GM19035 (cell line): Measurements from ENCODE around the gene OTOS.

Experiments used
- ATAC-seq: cut with Tn5 transposase; IDR thresholded peaks from one replicate; pipeline ENCODE4 v1.9.1; 2021; ENCODE audit not compliant: unreplicated experiment

OTOS gene

GRCh38 chr2:240168041-240168440 is 27.6 kb upstream of the OTOS start:
- ATAC-seq: no peak

DNA sequence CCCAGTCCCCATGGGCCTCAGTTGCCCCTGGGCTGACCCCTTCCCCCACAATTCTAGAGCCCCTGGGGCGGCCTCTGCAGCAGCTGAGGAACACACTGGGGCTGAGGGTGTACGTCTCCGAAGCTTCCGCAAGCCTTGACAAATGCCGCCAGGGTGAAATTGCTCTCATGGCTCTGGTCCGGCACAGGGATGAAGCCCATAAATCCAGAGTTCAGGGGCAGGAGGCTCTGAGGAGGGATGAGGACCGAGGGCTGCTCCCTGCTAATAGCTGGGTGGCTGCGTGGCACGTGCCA is 27.1 kb upstream of the OTOS start:
- ATAC-seq: no peak

DNA sequence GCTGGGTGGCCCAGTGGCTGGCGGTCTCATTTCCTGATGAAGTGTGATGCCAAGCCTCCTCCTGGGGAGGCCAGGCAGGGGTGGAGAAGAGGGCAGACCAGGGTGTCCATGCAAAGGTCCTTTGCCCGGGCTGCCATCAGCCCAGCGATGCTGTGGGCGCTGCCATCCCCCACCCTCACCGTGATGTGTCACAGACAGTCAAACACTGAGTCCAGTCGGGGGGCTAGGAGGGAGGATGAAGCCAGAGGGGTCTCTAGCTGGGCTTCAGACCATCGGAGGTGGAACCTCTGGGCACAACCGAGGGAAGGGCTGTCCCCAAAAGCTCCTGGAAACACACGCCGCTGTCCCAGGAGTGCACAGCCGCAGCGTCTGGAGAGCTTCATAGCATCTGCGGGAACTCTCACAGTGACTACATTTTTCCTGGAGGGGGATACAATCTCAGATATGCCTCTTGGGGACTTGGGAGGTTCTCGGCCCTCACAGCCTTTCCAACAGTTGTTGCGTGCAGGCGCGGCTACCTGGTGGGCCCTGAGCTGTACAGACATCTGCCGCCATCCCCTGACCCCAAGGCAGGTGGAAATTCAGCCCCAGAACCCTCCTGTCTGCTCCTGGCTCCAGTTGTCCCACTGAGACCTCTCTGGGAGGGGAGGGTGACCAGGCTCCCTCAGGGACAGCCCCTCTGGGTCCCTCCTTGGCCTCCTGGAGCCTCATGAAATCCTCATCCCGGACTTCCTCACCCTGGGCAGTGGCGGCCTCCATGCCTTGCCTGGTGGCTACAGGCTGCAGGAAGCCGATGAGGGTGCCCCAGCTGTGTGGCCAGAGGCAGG is 26.5 kb upstream of the OTOS start:
- ATAC-seq: no peak

DNA sequence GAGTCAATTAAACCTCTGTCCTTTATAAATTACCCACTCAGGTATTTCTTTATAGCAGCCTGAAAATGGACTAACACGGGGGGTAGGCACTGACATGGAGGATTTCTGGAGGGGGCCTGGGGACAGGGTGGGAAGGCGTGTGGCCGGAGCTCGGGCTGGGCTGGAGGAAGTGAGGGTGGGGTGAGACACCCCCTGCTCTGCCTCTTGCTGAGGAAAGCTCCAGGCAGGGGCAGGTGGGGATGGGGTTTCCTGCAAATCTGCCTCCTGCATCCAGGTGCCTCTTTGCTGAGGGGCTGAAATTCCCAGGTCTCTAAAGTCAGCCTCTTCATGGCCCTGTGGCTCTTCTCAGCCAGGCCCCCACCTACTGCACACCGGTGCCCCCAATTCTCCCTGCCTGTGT is 25.7 kb upstream of the OTOS start:
- ATAC-seq: no peak

DNA sequence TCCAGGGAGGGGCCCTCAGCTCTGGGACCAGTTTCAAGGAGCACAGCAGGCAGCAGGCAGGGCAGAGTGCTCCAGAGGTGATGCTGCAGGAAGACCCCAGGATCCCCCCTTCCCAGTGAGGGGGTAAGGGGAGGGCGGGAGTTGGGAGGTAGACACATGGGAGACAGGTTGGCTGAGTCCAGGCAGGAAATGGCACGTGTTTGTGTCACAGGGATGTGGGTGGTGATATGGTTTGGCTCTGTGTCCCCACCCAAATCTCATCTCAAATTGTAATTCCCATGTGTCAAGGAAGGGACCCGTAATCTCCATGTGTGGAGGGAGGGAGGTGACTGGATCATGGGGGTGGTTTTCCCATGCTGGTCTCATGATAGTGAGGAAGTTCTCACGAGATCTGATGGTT is 25.2 kb upstream of the OTOS start:
- no peak for ATAC-seq

- ATAC-seq: no peak
Observed at GRCh38 chr2:240165034-240165433, 24.6 kb upstream of the OTOS start.

DNA sequence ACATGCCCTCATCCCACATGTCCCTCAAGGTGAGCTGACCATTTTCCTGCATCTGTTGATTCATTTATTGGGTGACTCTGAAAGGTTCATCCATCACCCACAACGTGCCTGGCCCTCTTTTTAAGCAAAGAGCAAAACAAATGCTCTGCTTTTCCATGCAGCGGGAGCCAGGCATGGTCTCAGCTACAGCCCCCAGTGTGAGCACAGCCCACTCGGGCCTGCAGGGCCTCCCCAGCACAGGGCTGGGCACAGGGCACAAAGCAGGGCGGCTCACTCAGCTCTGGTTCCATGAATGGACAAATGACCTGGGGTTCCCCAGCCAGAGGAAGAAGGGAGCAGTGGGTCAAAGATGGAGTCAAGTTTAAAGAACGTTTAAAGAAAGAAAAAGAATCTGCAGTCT is 24.1 kb upstream of the OTOS start:
- no peak for ATAC-seq

- ATAC-seq: no peak
Observed at GRCh38 chr2:240163844-240164574, 23.6 kb upstream of the OTOS start.

DNA sequence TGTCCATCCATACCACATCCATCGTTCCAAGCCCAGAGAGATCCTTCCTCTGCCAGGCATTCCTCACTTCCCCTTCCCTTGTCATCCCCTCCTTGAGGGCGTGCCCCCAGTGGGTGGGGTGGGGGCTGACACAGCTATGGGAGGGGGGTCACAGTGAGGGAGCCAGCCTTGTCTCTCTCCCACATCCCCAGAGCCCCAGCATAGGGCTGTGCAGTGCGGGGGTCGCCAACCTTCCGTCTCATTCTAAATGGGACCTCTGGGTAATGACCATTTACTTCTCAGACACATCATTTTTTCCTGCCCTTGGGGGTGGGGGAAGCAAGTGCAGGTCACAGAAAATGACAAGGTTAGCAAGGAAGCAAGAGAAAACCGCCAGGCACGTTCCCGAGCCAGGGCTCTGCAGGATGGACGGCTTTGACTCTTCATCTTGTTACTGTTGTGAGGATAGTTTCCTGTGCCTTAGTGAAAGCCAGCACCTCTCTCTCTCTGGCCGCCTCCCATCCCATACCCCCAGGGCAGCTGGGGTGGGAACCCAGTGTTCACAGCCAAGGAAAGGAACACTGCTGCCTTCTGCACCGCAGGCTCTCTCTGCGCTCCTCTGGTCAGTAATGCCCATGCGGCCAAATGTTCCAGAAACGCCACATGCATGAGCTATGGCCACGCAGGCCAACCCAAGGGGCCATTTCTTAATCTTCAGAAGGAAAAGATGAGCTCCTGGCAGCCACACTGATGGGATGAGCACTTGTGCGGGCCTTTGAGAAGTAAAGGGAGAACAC is 22.7 kb upstream of the OTOS start:
- ATAC-seq: no peak

GRCh38 chr2:240162531-240162930 is 22.1 kb upstream of the OTOS start:
- no peak for ATAC-seq

DNA sequence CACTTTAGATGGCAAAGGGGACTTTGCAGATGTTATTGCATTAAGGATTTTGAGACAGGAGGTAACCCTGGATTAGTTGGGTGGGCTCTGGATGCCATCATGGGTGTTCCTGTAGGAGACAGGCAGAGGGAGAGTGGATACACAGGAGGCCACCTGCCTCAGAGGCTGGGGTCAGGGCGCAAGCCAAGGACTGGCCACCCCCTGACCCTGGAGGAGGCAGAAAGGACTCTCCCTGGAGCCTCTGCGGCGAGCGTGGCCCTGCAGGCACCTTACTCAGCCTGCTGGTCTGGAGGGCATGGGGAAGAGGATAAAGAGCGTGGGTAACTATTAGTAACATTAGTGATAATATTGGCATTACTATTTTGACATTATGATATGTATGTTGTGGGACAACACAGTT is 21.6 kb upstream of the OTOS start:
- ATAC-seq: no peak

GRCh38 chr2:240161087-240161750 is 20.8 kb upstream of the OTOS start:
- ATAC-seq: no peak

DNA sequence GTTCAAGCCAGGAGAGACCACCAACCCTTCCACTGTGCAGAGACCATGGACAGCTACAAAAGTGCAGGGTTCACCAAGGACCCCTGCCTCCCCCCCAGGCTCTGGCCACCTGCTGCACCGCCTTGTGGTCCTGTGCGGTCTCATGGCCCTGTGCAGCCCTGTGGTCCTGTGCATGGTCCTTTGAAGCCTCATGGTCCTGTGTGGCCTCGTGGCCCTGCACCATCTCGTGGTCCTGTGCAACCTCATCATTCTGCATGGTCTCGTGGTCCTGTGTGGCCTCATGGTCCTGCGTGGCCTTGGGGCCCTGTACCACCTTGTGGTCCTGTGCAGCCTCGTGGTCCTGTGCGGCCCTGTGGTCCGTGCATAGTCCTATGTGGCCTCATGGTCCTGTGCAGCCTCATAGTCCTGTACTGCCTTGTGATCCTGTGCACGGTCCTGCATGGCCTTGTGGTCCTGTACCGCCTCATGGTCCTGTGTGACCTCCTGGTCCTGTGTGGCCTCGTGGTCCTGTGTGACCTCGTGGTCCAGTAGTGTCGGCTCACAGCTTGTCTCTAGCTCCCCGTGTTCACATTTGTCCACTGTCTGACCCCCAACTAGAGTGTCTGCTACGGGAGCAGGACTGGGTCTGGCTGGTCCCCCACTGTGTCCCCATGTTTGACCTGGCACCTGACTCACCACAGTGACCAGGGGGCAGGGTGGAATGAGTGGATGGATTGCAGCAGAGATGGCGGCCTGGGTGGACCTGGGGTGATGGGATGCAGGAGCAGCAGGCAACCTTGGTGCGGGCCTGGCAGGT is 20.0 kb upstream of the OTOS start:
- no peak for ATAC-seq

DNA sequence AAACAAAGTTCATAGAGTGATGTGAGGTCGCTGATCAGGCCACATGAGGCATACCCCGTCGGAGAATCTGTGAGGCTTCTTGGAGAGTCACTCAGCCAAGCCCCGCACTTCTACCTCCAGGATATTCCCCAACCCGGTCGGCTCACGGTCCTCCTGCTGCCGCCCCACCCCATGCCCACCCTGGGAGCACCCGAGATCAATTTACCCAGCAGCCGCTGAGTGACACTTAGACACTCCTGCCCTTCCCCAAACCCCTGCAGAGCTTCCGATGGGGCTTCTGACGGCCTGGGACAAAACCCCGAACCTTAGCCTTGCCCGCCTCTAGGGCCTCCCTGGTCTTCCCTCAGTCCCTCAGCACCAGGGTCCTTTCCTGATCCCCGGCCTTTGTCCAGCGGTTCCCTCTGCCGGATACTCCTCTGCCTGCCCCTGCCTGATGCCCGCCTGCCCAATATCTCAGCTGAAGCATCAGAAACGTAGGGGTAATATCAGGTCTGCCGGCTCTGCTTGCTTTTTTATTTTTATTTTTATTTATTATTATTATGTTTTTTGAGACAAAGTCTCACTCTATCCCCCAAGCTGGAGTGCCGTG is 18.9 kb upstream of the OTOS start:
- ATAC-seq: no peak

GRCh38 chr2:240157147-240157470 is 16.7 kb upstream of the OTOS start:
- no peak for ATAC-seq

DNA sequence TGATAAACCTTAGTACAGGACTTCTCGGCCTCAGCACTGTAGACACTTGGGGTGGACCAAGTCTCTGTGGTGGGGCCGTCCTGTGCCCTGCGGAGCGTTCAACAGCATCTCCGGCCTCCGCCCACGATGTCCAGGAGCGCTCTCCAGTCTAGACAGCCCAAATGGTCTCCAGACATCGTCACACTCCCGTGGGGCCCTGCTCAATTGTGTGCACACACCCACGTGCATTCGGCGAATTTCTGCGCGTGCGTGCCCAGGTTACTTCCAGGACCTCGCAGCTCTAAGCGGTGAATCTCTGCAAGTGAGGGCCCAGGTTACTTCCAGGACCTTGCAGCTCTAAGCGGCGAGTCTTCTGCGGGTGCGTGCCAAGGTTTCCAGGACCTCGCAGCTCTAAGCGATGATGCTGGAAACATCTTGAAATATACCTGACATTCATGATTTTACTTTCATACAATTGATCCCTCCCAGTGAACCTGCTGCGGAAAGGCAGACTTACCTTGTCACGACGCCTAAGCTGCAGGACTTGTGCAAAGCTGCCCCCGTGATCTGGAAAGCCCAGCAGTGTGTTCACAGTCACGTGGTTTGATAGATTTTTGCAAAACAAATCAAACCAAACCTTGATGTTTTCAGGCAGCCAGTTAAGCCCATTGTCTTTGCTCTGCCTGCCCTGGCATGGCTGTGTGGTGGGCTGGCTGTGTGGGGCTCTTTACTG is 16.1 kb upstream of the OTOS start:
- ATAC-seq: no peak

DNA sequence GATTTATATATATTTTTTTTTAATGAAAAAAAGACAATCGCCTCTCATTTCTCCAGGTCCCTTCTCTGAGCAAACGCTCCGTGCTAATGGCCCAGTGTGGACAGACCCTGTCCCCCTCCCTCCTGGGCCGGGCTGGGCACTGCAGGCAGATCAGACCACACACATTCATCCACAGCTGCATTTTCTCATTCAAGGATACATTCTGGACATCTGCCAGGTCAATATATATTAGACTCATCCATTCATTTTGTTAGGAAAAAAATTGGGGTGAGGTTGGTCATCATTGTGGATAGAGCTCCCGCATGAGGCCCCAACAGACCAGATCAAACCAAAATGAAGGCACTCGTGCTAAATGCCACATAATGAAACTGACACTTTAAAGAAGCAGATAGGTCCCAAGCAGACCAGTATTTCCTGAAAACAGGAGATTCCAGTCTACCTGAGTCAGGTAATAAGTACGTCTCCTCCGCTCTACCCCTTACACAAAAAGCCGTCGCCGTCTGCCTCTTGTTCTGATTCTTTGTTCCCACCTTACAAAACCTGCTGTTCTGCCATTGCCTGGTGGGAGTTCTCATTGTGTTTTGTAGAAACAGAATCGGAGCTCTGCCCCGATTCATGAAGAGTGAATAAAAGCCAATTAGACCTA is 15.4 kb upstream of the OTOS start:
- no peak for ATAC-seq

DNA sequence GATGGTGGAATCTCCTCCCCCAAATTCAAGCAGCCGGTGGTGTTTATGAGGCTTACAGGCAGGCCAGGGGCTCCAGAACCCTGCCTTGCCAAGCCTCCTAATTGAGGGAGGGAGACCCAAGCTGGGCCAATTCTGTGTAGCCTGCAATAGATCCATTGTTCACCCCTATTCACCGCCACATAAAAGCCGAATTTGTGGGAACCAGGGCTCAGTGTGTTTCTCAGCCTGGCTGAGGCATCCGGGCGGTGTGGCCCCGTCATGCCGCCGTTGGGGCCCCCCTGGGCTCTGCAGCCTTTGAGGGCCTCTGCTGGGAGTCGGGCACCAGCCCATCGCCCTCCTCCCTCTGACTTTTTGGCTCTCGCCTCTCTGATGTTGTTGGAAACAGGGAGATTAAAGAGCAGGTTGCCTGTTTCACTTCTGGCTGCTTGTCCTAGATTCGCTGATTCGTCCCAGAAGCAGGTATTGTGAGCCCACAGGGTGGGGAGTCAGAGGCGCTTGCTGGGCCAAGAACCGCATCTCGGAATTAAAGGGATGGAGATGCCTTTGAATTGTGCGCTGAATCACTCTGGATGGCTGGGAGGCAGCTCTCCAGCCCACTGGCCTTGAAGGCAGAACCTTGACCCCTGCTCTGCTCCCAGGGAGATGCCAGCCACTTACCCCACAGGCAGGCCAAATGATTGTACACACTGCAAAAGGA is 14.7 kb upstream of the OTOS start:
- ATAC-seq: no peak

- no peak for ATAC-seq
Observed at GRCh38 chr2:240154606-240155005, 14.1 kb upstream of the OTOS start.
